IMR-90 (cell line): ENCODE results near the gene ACBD3. TPM values are rescaled to one million over a fixed set of nuclear protein-coding genes. Genes with fewer than 3 reads are reported as not detected.

Experiments
- ATAC-seq: fragments of 200-7000 bp; cut with Tn5 transposase; 2 replicates; pipeline ENCODE4 v1.9.1; 2020; ENCODE audit warnings: low read depth, mild to moderate bottlenecking, moderate library complexity
- BruUV-seq: library from RNA; stranded (reverse); fragments of 400-500 nt; replicated peaks from 2 replicates; lab custom pipeline; 2021; lab: Mats Ljungman, UMichigan
- CTCF ChIA-PET: fragments of 300-600 bp; formaldehyde crosslinking; extraction: SDS; loops from one replicate; lab custom pipeline; 2021; ENCODE audit warnings: antibody characterized with exemption; lab: Yijun Ruan, JAX
- POLR2A ChIA-PET: fragments of 300-600 bp; sonication (Branson Sonifier 250); formaldehyde crosslinking; loops from one replicate; lab custom pipeline; 2022; ENCODE audit warnings: antibody characterized with exemption; ENCODE audit not compliant: unreplicated experiment; lab: Charles Lee
- DNase-seq: peaks from one replicate; pipeline ENCODE4 v3.0.0; 2013
- H2AFZ ChIP-seq: replicated peaks from 2 replicates; pipeline ENCODE3; 2013; ENCODE audit warnings: low read length, mild to moderate bottlenecking; ENCODE audit not compliant: poor library complexity
- H2AK5ac ChIP-seq: 2 replicates; pipeline ENCODE4 v1.6.1; 2013; ENCODE audit warnings: low read depth, low read length, inconsistent platforms
- H2AK9ac ChIP-seq: replicated peaks from 2 replicates; pipeline ENCODE3; 2013; ENCODE audit warnings: mild to moderate bottlenecking, low read depth, low read length, moderate library complexity; ENCODE audit not compliant: poor library complexity
- H2BK120ac ChIP-seq: 2 replicates; pipeline ENCODE4 v1.6.1; 2013; ENCODE audit warnings: low read depth, low read length, inconsistent platforms
- H2BK15ac ChIP-seq: 3 replicates; pipeline ENCODE4 v1.6.1; 2013; ENCODE audit warnings: low read depth, low read length, inconsistent platforms
- H2BK20ac ChIP-seq: 2 replicates; pipeline ENCODE4 v1.6.1; 2013; ENCODE audit warnings: low read depth, mild to moderate bottlenecking, inconsistent platforms, low read length, moderate library complexity
- H2BK5ac ChIP-seq: 2 replicates; pipeline ENCODE4 v1.6.1; 2013; ENCODE audit warnings: mild to moderate bottlenecking, low read depth, low read length, inconsistent platforms; ENCODE audit not compliant: poor library complexity, severe bottlenecking
- H3K14ac ChIP-seq: replicated peaks from 2 replicates; pipeline ENCODE4 v1.6.1; 2013; ENCODE audit warnings: low read depth, low read length, inconsistent platforms
- H3K18ac ChIP-seq: 2 replicates; pipeline ENCODE4 v1.6.1; 2013; ENCODE audit warnings: low read depth, low read length, control low read depth
- H3K23ac ChIP-seq: 2 replicates; pipeline ENCODE4 v1.6.1; 2013; ENCODE audit warnings: low read depth, low read length, inconsistent platforms
- H3K27ac ChIP-seq: 2 replicates; pipeline ENCODE4 v1.5.1; 2013; ENCODE audit warnings: mild to moderate bottlenecking, control low read depth, low read length; ENCODE audit not compliant: insufficient read depth
- H3K27me3 ChIP-seq: 2 replicates; pipeline ENCODE4 v1.6.1; 2013; ENCODE audit warnings: low read length; ENCODE audit not compliant: control insufficient read depth, insufficient read depth
- H3K36me3 ChIP-seq: 2 replicates; pipeline ENCODE4 v1.6.1; 2013; ENCODE audit warnings: low read length, mixed read lengths; ENCODE audit not compliant: control insufficient read depth, insufficient read depth
- H3K4ac ChIP-seq: 2 replicates; pipeline ENCODE4 v1.6.1; 2013; ENCODE audit warnings: low read depth, low read length, inconsistent platforms
- H3K4me1 ChIP-seq: 2 replicates; pipeline ENCODE4 v1.6.1; 2013; ENCODE audit warnings: low read length, mixed read lengths; ENCODE audit not compliant: control insufficient read depth, insufficient read depth
- H3K4me2 ChIP-seq: 2 replicates; pipeline ENCODE4 v1.6.1; 2013; ENCODE audit warnings: low read depth, mild to moderate bottlenecking, control low read depth, low read length, moderate library complexity
- H3K4me3 ChIP-seq: 2 replicates; pipeline ENCODE4 v1.5.1; 2013; ENCODE audit warnings: low read depth, mild to moderate bottlenecking, control low read depth, low read length, moderate library complexity; ENCODE audit not compliant: insufficient read depth
- H3K56ac ChIP-seq: 2 replicates; pipeline ENCODE4 v1.6.1; 2013; ENCODE audit warnings: low read length, inconsistent platforms; ENCODE audit not compliant: insufficient read depth; ENCODE audit errors: extremely low read depth
- H3K79me1 ChIP-seq, 2 experiments: 2 replicates each; pipeline ENCODE4 v1.6.1; 2013; ENCODE audit warnings: low read length in 2 of 2, inconsistent platforms in 1 of 2, low read depth in 1 of 2
- H3K9ac ChIP-seq: 2 replicates; pipeline ENCODE4 v1.6.1; 2013; ENCODE audit warnings: low read depth, low read length, control low read depth
- H3K9me1 ChIP-seq: 2 replicates; pipeline ENCODE4 v1.6.1; 2013; ENCODE audit warnings: low read length, inconsistent platforms; ENCODE audit not compliant: insufficient read depth
- H3K9me3 ChIP-seq: 2 replicates; pipeline ENCODE4 v1.6.1; 2013; ENCODE audit warnings: low read length; ENCODE audit not compliant: control insufficient read depth, insufficient read depth
- H4K20me1 ChIP-seq: 2 replicates; pipeline ENCODE4 v1.6.1; 2013; ENCODE audit warnings: low read length, inconsistent platforms; ENCODE audit not compliant: insufficient read depth
- H4K5ac ChIP-seq: 2 replicates; pipeline ENCODE4 v1.6.1; 2013; ENCODE audit warnings: mild to moderate bottlenecking, low read depth, low read length, control low read depth
- H4K8ac ChIP-seq, 2 experiments: 2 replicates each; pipeline ENCODE4 v1.6.1; 2013; ENCODE audit warnings: low read depth in 2 of 2, low read length in 2 of 2, control low read depth in 1 of 2, inconsistent platforms in 1 of 2
- H4K91ac ChIP-seq: 2 replicates; pipeline ENCODE4 v1.6.1; 2013; ENCODE audit warnings: low read depth, low read length, inconsistent platforms; ENCODE audit not compliant: insufficient read depth
- CEBPB ChIP-seq: IDR thresholded peaks from 2 replicates; pipeline ENCODE4 v1.6.1; 2012; ENCODE audit warnings: low read depth, low read length, improper control_type of control experiment
- ELK1 ChIP-seq: fragments of 150-350 bp; IDR thresholded peaks from 2 replicates; pipeline ENCODE4 v1.6.1; 2016; ENCODE audit warnings: low read depth, mild to moderate bottlenecking, low read length, moderate library complexity, borderline replicate concordance
- MAFK ChIP-seq: IDR thresholded peaks from 2 replicates; pipeline ENCODE4 v1.6.1; 2012; ENCODE audit warnings: low read depth, low read length, improper control_type of control experiment
- MAZ ChIP-seq: IDR thresholded peaks from 2 replicates; pipeline ENCODE4 v1.6.1; 2012; ENCODE audit warnings: low read depth, mild to moderate bottlenecking, low read length, improper control_type of control experiment, moderate library complexity, borderline replicate concordance
- NFE2L2 ChIP-seq: fragments of 150-350 bp; IDR thresholded peaks from 2 replicates; pipeline ENCODE4 v1.6.1; 2016; ENCODE audit warnings: low read depth, mild to moderate bottlenecking, low read length
- RAD21 ChIP-seq: IDR thresholded peaks from 2 replicates; pipeline ENCODE4 v1.6.1; 2012; ENCODE audit warnings: low read length, improper control_type of control experiment
- RFX5 ChIP-seq: IDR thresholded peaks from 2 replicates; pipeline ENCODE4 v1.8.0; 2012; ENCODE audit warnings: low read depth, mild to moderate bottlenecking, low read length, moderate library complexity
- WGBS, 2 experiments: methylation state at CpG; one replicate each; pipeline versions ENCODE4 v1.1.5 to v1.1.7; 2013; ENCODE audit warnings: missing lambda C conversion rate in 2 of 2; ENCODE audit not compliant: insufficient read length in 1 of 2; ENCODE audit errors: extremely low coverage in 2 of 2; 5-methylcytosine and 5-hydroxymethylcytosine counted together
- dilution Hi-C: fragments of 300-500 bp; cut with HindIII; formaldehyde crosslinking; loops from one replicate; pipeline ENCODE4 v1.14.3; 2018; ENCODE audit warnings: low sequenced_read_pairs; ENCODE audit not compliant: unreplicated experiment
- in situ Hi-C: fragments of 300-500 bp; cut with MboI; formaldehyde crosslinking; loops from 3 replicates; pipeline ENCODE4 v1.14.3; 2019; ENCODE audit warnings: low sequenced_read_pairs, inconsistent platforms, mixed read lengths
- intact Hi-C: fragments of 100-400 bp; cut with micrococcal nuclease; formaldehyde crosslinking; loops from 2 replicates; pipeline ENCODE4 v1.10.0; 2022
- polyA plus RNA-seq, 3 experiments: library from polyadenylated mRNA; depleted of rRNA; stranded (reverse); fragments of >200 nt; gene quantifications; 2 replicates each; pipeline ENCODE4 v1.2.3, GENCODE V29; 2012; ENCODE audit warnings: low replicate concordance in 1 of 3
- total RNA-seq: library from RNA; depleted of rRNA; stranded (reverse); fragments of >200 nt; gene quantifications from 2 replicates; pipeline ENCODE4 v1.2.3, GENCODE V29; 2012
- TF ChIP-seq, protein P1 (sequence below): fragments of 150-350 bp; IDR thresholded peaks from 2 replicates; pipeline ENCODE4 v1.6.1; 2017; ENCODE audit warnings: mild to moderate bottlenecking, antibody characterized with exemption, low read length, low read depth

Gene ACBD3
- total and polyA plus RNA-seq, 2 of the 4 experiments (the other 2 are of a cell fraction): 30.3 to 59.7 TPM

GRCh38 chr1:226126824-226127569 lies 59.5 kb downstream of the ACBD3 start (continued):
- TF ChIP-seq CEBPB: no peak

DNA sequence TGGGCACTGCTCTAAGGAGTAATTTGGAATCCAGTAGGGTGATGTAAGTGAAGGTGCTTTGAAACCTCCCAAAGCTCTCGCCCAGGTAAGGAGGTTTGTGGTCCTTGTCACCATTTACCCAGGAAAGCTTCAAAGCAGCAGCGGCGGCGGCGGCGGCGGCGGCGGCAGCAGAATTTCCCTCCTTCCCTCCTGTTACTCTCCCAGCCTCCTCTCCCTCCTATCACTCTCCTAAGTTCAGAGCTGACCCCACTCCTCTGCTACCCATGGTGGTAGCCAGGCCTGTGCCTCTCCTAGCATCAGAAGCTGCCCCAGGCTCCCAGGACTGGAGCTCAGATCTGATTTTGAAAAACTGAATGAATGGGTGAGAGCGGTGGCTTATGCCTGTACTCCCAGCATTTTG lies 60.7 kb downstream of the ACBD3 start:
- in situ Hi-C loops: no loop called here
- Histone ChIP-seq H4K8ac (no peak overlapping the region), H3K4me3 (no peak overlapping the region), H3K36me3 (no peaks in the 10 kb centered on the region), H3K9me1 (0 out of 2 replicates have a peak, but pooled peaks cover 3% of the 10 kb centered on the region), H3K27ac (no peak overlapping the region), H3K9me3 (peaks cover 2% of the 10 kb centered on the region; the same call in 1 of the 2 replicates), H3K56ac (no peak overlapping the region), H3K14ac (no peak overlapping the region), H3K9ac (no peak overlapping the region), H2AK5ac (no peak overlapping the region), H2BK5ac (no peak overlapping the region), H4K20me1 (no peaks in the 10 kb centered on the region), H3K18ac (no peak overlapping the region), H3K4ac (no peak overlapping the region), H3K4me1 (peaks cover 13% of the 10 kb centered on the region), H4K5ac (no peak overlapping the region), H2AFZ (no peak overlapping the region), H3K4me2 (no peak overlapping the region), H3K23ac (no peak overlapping the region), H2AK9ac (peak overlapping the region; percentile 35), H2BK15ac (no peak overlapping the region), H2BK20ac (no peak overlapping the region), H3K79me1 (no peaks in the 10 kb centered on the region), H3K27me3 (no peaks in the 10 kb centered on the region), H4K91ac (no peak overlapping the region), H2BK120ac (no peak overlapping the region)
- ATAC-seq (no peak), DNase-seq (no peak)
- intact Hi-C loops: loop anchor here (1.0 to 10.0 kb wide), 3 partner anchors 71 to 249 kb away; no protein-coding TSS in a partner anchor
- TF ChIP-seq RAD21 (no peak), MAZ (no peak), ELK1 (no peak), RFX5 (no peak), NFE2L2 (no peak), MAFK (no peak), CEBPB (no peak)
- TF ChIP-seq, protein P1, sequence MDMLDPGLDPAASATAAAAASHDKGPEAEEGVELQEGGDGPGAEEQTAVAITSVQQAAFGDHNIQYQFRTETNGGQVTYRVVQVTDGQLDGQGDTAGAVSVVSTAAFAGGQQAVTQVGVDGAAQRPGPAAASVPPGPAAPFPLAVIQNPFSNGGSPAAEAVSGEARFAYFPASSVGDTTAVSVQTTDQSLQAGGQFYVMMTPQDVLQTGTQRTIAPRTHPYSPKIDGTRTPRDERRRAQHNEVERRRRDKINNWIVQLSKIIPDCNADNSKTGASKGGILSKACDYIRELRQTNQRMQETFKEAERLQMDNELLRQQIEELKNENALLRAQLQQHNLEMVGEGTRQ: no peak
- dilution Hi-C loops: no loop called here
- CTCF ChIA-PET: interaction anchor here (0.5 to 2.1 kb wide), 20 partner anchors 8 to 701 kb away, joined by 3 to 16 read pairs (median 4); no protein-coding TSS in a partner anchor
- BruUV-seq: no TSS peak
- WGBS, 2 experiments: no CpG with 5 or more reads among the region's 10 CpGs
- POLR2A ChIA-PET: no interaction called here
